Lower leg skin (tissue), 4 donors: ENCODE measurements around the gene PCBP1. TPM values are rescaled to one million over a fixed set of nuclear protein-coding genes. Genes with fewer than 3 reads are reported as not detected.

Source experiments
- DNase-seq, 2 donors: peaks; one replicate each; pipeline ENCODE4 v3.0.0-alpha.2; 2019; ENCODE audit warnings: low spot score in 2 of 2
- H3K4me3 ChIP-seq: fragments of 200-600 bp; sonication (generic); 2 replicates; pipeline ENCODE4 v1.5.1; 2017; ENCODE audit warnings: mild to moderate bottlenecking, low read depth; ENCODE audit not compliant: poor library complexity, severe bottlenecking
- POLR2A ChIP-seq, 2 donors: fragments of 450-650 bp; IDR thresholded peaks; one replicate each; pipeline ENCODE4 v1.6.1; 2016 to 2017; ENCODE audit warnings: antibody characterized with exemption in 2 of 2, mild to moderate bottlenecking in 1 of 2, moderate library complexity in 1 of 2
- WGBS, 2 donors: methylation state at CpG; one replicate each; pipeline ENCODE4 v1.1.5; 2018; 5-methylcytosine and 5-hydroxymethylcytosine counted together
- intact Hi-C: fragments of 100-400 bp; cut with DNase I; formaldehyde crosslinking; loops from one replicate; pipeline ENCODE4 v1.15.0; 2023; ENCODE audit warnings: low total_unique reads
- total RNA-seq, 4 donors: library from RNA; depleted of rRNA; stranded (reverse); fragments of >200 nt; gene quantifications; one replicate each; pipeline ENCODE4 v1.1.0, GENCODE V29; 2016
- TF ChIP-seq, protein P1 (sequence below), 3 donors: fragments of 450-650 bp; IDR thresholded peaks; one replicate each; pipeline ENCODE4 v1.5.1; 2016; ENCODE audit warnings: antibody characterized with exemption in 3 of 3, mild to moderate bottlenecking in 3 of 3, moderate library complexity in 2 of 3

PCBP1 gene
- total RNA-seq, 4 donors from 2014 or later = 148 to 247 (median 186) TPM

DNA sequence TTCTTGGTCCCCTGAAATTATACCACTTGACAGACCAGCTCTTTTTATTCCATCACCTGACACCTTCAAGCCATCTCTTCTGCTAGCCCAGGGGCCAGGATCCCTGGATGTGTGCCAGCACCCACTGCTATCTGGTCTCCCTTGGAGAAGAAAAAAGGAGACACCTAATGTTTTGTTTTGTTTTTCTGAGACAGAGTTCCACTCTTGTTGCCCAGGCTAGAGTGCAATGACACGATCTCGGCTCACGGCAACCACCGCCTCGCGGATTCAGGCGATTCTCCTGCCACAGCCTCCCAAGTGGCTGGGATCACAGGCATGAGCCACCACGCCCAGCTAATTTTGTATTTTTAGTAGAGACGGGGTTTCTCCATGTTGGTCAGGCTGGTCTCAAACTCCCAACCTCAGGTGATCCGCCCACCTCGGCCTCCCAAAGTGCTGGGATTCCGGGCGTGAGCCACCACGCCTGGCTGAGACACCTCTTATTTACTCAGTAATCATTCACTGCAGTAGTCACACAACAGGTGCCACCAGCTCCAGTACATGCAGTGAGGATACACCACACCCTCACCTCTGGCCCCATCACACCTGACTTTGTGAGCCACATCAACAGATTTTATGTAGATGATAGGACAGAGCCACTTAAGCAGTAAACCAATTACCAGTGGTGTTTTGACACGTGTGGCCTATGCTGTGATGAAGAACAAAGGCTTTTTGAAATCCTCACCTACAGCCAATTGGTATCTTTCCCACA is 42.8 kb upstream of the PCBP1 start:
- DNase-seq = no peak
- WGBS, 2 donors = 86 to 88% methylated on average over 15 of the region's 15 CpGs
- no peak overlapping the region for H3K4me3 ChIP-seq
- intact Hi-C loops = no loop called here
- TF ChIP-seq, protein P1, sequence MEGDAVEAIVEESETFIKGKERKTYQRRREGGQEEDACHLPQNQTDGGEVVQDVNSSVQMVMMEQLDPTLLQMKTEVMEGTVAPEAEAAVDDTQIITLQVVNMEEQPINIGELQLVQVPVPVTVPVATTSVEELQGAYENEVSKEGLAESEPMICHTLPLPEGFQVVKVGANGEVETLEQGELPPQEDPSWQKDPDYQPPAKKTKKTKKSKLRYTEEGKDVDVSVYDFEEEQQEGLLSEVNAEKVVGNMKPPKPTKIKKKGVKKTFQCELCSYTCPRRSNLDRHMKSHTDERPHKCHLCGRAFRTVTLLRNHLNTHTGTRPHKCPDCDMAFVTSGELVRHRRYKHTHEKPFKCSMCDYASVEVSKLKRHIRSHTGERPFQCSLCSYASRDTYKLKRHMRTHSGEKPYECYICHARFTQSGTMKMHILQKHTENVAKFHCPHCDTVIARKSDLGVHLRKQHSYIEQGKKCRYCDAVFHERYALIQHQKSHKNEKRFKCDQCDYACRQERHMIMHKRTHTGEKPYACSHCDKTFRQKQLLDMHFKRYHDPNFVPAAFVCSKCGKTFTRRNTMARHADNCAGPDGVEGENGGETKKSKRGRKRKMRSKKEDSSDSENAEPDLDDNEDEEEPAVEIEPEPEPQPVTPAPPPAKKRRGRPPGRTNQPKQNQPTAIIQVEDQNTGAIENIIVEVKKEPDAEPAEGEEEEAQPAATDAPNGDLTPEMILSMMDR (IDR thresholded peaks at IDR 0.05) = no peak

DNA sequence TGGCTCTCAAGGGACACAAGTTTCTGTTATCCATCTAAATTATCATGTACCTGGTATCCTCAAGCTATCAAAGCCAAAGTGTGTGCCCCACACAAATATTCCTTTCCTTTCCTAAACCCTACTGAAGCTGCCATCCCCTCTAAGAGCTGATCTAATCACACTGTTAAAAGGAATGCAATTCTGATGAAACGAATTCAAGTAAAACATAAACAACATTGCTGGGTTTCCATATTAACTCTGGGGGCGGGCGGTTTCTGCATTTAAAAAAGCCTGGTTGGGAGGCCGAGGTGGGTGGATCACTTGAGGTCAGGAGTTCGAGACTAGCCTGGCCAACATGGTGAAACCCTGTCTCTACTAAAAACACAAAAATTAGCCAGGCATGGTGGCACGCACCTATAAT is 41.9 kb upstream of the PCBP1 start:
- WGBS, 2 donors = 83 to 91% methylated on average over 6 of the region's 6 CpGs
- intact Hi-C loops = no loop called here
- DNase-seq = no peak
- TF ChIP-seq, protein P1 (IDR thresholded peaks at IDR 0.05) = no peak
- TF ChIP-seq POLR2A (IDR thresholded peaks at IDR 0.05) = no peak
- no peak overlapping the region for H3K4me3 ChIP-seq

DNA sequence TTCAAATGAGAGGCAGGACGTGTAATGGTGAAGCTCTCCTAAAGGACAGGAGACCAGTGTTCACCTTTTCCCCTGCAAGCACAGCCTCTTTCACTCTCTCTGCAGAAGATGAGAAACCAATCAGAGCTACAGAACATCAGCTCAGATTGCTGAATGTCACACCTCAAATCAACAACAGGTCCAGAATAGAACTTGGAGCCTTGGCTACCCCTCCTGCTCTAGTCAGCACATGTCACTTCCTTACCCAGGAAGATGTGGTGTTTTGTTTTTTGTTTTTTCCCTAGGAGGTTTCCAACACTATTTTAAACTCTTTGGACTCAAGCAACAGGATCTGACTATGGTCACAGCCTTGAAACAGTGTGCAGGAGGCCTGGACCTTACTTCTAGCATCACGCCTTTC is 41.3 kb upstream of the PCBP1 start:
- intact Hi-C loops = no loop called here
- 78 to 90% methylated on average over 2 of the region's 2 CpGs for WGBS, 2 donors
- TF ChIP-seq, protein P1 (IDR thresholded peaks at IDR 0.05) = no peak
- TF ChIP-seq POLR2A (IDR thresholded peaks at IDR 0.05) = no peak
- H3K4me3 ChIP-seq = no peak overlapping the region
- DNase-seq = no peak

DNA sequence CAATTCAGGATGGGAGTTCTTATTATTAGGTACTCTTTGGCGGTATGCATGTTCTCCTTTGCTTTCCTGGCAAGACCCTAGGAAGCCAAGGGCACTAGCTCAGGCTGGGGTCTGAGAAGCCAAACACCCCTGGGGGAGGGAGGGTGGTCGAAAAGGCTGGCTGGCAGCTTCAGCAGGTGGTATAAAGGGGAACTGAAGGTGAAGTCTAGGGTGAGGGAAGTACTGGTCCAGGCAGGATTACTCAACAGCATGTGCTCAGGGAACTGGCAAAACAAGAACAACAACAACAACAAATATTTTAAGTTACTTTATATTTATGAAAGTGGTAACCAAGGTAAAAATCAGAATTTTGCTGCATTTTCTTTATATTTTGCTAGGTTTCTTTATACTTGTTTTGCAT is 40.7 kb upstream of the PCBP1 start:
- no peak for TF ChIP-seq POLR2A (IDR thresholded peaks at IDR 0.05)
- TF ChIP-seq, protein P1 (IDR thresholded peaks at IDR 0.05) = no peak
- intact Hi-C loops = no loop called here
- 24 to 39% methylated on average over 2 of the region's 2 CpGs for WGBS, 2 donors

DNA sequence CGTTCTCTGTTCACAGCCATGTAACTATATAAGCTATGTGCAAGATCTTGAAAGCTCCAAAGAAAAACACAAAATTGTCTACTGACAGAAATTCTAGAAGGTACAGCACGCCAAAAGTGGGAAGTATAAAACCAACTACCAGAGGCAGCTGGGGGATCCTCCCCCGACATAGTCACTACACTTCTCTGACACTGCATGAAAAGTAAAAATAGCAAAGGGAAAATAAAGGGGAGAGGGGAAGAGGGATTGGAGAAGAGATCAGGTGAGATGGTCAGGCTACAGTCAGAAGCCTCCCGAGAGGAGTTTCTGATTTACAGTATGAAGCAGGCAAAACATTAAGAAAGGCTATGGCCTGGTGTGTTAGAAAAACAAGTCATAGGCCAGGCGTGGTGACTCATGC is 39.8 kb upstream of the PCBP1 start:
- no peak overlapping the region for H3K4me3 ChIP-seq
- TF ChIP-seq POLR2A (IDR thresholded peaks at IDR 0.05) = no peak
- TF ChIP-seq, protein P1 (IDR thresholded peaks at IDR 0.05) = no peak
- no peak for DNase-seq
- intact Hi-C loops = no loop called here
- WGBS, 2 donors = 86% methylated on average over 5 of the region's 5 CpGs

More for the DNA sequence above, 40.7 kb upstream of the PCBP1 start:
- no peak for DNase-seq
- no peak overlapping the region for H3K4me3 ChIP-seq

DNA sequence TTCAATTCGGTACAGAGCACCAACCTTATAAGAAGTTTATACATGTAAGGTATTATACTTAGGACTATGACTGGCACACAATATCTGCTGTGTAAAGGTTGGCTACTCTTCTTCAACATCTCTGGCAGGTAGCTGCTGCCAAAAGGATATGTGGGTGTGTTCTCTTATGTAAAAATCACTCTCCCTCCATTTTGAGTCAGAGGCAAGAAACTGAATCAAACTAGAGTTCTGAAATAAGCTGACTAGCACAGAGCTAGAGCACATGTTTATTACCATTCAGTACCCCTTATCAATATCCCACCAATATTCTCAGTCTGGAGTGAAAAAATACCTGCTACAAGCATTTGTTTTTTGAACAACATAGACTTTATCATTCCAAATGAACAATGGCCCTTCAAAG is 38.0 kb upstream of the PCBP1 start:
- DNase-seq = no peak
- H3K4me3 ChIP-seq = no peak overlapping the region
- no peak for TF ChIP-seq POLR2A (IDR thresholded peaks at IDR 0.05)
- TF ChIP-seq, protein P1 (IDR thresholded peaks at IDR 0.05) = no peak
- intact Hi-C loops = no loop called here
- 58 to 70% methylated on average over 1 of the region's 1 CpG for WGBS, 2 donors
